A204.1 (cell line): ENCODE results near the gene ABTB2.
"Not testable (repeated sequence)": the region's sequence is repeated elsewhere in the genome, so short reads cannot be mapped to it uniquely, and the experiment has no call there.

Experiments used
- FAIRE-seq: peaks from 2 replicates; lab custom pipeline; 2012; peaks lifted over from hg19 to GRCh38; lab: Jason Lieb, UNC

The ABTB2 gene

DNA sequence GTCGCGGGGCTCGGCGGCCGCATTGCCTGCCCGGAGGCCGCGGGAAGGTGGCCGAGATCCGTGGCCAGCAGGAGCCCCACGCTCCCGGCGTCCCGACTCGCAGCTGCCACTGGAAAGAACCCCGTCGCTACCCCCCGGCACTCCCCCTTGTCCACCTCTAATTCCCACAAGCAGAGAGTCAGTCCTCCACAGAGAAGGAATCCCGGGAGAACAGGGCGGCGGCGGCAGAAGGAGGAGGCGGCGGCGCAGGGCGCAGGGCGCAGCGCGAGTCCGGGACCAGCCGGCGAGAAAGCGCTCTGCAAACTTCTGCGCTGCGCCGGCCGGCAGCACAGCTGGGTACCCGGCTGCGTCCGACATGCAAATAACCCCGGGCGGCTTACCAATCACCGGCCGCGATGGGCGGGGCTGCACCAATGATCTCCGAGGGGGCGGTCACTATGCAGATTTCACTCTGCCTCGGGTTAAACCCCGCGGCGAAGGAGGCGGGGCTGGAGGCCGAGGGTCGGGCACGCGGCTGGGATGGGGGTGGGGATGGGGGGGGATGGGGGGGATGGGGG is at the start of gene ABTB2:
TSS of gene ABTB2 (minus strand) at position 310 of the 557 bp plus-strand sequence.
- FAIRE-seq: peak; percentile 47

DNA sequence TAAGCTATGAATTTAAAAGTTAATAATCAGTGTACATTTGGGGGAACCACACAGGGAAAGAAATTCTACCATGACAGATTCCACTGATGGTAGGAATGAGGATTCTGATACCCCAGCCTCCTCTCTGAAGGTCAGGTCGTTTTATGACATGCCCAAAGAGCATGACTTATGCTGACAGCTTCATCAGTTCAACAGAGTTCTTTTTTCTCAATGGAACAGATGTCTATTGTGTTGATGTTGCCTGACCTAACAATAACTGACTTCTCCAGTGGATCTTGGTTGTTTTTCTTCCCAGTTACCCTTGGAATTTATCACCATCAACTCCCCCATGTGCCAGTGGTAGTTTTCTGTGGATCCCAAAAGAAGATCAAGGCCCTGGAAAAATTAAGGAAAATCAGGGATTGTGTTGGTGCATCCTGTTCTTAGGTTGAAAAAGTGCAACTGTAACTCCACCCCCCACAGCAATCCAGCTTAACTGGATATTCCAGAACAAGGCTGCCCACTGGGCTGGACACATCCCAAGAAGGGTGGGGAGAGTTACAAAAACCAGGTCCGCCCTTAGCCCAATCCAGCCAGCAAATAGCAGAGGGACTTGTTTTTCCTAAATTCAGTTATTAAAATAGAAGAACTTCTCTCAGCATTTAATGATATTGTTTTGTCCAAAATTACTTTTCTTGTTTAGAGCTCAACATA is 49.5 kb upstream of the ABTB2 start:
- no peak for FAIRE-seq

GRCh38 chr11:34406413-34406812 is 48.6 kb upstream of the ABTB2 start:
- FAIRE-seq: no peak

- FAIRE-seq: no peak
Measured at GRCh38 chr11:34405079-34405858, 47.5 kb upstream of the ABTB2 start.

GRCh38 chr11:34404280-34404679 is 46.5 kb upstream of the ABTB2 start:
- FAIRE-seq: no peak

DNA sequence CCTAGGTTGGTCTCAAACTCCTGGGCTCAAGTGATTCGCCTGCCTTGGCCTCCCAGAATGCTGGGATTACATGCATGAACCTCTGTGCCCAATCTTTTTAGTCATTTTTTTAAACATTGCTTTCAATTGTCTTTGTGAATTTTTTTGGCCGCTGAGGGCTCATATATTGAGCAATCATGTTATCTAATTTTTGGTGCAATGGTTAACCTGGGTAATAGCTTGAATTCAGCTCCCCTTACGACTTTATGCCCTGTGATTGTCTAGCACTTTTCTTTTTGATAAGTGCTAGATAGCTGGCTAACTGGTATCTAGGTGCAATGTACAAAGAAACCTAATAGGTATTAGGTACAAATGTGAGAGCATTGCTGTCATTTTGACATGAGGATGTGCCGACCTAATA is 45.6 kb upstream of the ABTB2 start:
- FAIRE-seq: no peak

DNA sequence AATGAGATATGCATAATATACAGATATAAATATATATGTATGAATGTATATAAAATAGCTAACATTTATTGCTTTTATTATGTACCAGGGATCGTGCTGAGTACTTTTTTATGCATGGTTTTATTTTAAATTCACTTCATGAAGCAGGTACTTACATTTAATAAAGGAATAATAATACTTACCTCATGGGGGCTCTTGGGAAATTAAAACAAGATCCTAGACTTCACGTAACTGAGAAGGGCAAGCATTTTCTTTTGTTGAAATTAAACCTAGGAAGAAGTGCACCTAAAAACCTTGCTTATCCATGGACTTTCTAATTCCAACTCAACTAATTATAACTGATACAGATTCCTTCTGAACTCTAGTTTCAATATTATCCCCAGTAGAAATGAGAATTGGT is 40.0 kb upstream of the ABTB2 start:
- no peak for FAIRE-seq

- no peak for FAIRE-seq
Measured at GRCh38 chr11:34397120-34397519, 39.3 kb upstream of the ABTB2 start.

GRCh38 chr11:34395916-34396550 is 38.2 kb upstream of the ABTB2 start:
- FAIRE-seq: no peak

GRCh38 chr11:34394771-34395300 is 37.0 kb upstream of the ABTB2 start:
- no peak for FAIRE-seq

GRCh38 chr11:34387653-34388052 is 29.8 kb upstream of the ABTB2 start:
- FAIRE-seq: peak; percentile 27

GRCh38 chr11:34386356-34386755 is 28.5 kb upstream of the ABTB2 start:
- FAIRE-seq: not testable (repeated sequence)

DNA sequence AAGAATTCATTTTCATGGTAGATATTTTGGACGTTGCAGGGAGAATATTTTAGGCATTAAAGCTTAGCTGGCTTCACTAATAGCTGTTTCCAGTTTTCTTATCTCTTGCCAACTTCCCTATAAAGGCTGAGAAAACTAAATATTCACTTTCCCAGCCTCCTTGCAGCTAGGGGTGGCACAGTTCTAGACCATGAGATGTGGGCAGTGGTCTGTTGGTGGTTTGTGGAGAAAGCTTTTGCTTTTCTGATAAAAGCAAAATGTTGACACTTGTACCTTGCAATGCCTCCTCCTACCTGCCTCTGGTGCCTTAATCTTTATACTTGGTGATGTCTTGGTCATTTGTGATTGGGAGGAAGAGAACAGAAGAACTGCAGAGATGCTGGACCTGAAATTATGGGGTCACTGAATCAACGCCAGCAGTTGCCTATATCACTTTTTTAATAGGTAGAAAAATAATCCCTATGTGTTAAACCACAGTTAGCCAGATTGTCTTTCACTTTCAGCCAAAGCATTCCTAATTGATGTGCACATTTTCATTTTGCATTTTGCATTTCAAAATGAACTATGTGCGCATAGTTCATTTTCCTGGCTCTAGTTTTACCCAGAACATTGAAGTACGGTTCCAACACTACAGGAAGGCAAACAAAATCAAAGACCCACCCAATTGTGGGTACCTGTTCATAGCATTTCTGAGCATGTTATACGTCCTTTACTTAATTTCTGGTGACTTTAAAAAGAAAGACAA is 24.9 kb upstream of the ABTB2 start:
- no peak for FAIRE-seq

DNA sequence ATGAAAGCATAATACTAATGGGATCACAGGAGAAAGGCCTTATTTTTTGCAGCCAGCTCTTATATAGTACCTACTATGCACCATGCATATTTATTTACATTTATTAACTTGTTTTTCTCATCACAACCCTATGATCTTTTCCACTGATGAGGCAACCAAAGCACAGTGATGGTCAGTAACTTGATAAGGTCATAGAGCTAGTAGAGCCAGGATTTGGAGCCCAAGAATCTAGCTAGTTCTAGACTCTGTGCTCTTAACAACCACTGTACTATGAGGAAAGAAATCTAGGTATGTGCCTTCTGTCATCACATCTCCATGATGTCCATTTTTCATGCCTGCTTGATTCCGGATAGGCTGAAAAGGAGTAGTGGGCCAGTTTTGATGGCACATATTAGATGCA is 24.0 kb upstream of the ABTB2 start:
- no peak for FAIRE-seq

GRCh38 chr11:34380696-34381095 is 22.9 kb upstream of the ABTB2 start:
- FAIRE-seq: no peak

DNA sequence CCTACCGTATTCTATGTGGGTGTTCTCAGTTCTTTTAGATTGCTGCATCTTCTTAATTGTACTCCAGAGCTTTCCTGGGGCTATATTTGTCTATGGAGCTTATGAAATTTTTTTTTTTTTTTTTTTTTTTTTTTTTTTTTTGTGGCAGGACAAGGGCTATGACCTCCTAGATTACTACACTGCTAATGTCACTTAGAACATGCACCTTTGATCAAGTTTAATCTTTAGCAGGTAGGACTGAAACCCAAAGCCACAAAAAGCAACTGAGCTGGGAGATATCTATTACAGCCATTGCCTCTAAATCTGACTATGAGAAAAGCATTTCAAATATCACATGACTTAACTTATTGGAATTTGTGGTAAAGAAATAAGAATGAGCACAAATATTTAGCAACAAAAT is 21.7 kb upstream of the ABTB2 start:
- no peak for FAIRE-seq

GRCh38 chr11:34379079-34379478 is 21.3 kb upstream of the ABTB2 start:
- no peak for FAIRE-seq

DNA sequence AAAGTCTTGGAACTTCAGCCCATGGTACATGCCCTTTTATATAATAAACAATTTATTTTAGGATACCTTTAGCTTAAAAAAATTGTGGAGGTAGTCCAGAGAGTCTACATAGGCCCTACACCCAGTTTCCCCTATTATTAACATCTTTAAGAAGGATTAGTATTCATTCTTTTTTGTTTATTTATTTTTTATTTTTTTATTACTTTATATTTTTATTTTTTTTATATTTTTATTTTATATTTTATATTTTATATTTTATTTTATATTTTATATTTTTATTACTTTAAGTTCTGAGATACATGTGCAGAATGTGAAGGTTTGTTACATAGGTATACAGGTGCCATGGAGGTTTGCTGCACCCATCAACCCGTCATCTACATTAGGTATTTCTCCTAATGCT is 15.9 kb upstream of the ABTB2 start:
- FAIRE-seq: peak; percentile 75

DNA sequence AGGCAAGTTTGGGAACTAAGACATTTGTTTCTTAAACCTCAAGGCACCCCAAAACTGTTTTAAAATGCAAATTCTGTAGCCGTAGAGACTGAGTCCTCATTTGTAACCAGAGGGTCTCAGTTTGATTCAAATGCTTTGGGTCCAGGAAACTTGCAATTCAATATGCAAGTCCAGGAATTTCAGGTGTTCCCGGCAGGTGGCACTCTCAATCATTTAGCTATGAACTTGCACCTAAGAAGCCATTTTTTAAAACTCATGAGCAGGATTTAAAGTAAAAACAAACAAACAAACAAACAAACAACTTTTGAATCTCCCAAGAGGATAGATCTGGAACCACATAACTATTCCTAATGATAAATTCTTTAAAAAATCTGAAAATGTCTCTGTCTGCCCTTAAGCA is 8.7 kb upstream of the ABTB2 start:
- peak; percentile 52 for FAIRE-seq

GRCh38 chr11:34364102-34364501 is 6.3 kb upstream of the ABTB2 start:
- FAIRE-seq: no peak

DNA sequence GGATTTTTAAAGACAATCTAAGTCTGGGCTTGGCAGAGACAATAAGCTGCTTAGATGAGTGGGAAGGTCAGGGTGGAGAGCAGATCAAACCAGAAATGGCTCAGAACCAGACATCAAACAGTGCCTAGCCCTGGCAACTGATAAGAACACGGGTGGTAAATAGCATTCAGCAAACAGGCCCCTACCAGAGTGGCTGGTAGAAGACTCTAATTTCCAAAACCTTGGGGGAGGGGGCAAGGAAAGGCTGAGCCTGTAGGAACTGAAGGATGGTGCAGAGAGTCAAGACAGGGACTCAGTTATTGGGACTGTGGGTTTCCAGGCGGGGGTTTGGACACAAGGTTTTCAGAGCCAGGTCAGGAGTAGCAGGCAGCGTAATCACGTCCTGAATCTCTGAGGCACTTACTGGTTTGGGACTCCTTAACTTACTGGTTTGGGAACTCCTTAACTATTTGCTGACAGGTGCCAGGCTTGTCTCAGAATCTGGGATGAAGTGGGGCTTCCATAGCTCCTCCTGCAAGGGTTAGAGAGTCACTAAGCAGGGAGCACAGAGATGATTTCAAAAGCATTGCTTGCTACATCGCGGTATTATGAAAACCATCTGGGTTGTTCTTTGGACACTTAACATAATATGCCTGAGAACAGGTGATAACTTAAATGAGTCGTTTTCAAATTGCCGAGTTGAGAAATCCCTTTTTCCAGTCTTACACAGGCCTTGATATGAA is 5.7 kb upstream of the ABTB2 start:
- no peak for FAIRE-seq
